K562 (cell line): ENCODE measurements around the gene CCDC78. TPM values are rescaled to one million over a fixed set of nuclear protein-coding genes. Genes with fewer than 3 reads are reported as not detected.
A peak's percentile ranks its signal among the peaks of the same experiment; 100 is the strongest.

Experiments
- HINFP ChIP-seq: fragments of 450-650 bp; conservative IDR thresholded peaks from 2 replicates; pipeline ENCODE4 v1.6.1; 2016; ENCODE audit warnings: missing genetic modification characterization, low read depth, mild to moderate bottlenecking, control low read depth, missing compliant biosample characterization
- KDM5B ChIP-seq: fragments of 200-600 bp; sonication (generic); IDR thresholded peaks from 2 replicates; pipeline ENCODE4 v1.6.1; 2012; ENCODE audit warnings: low read depth, mild to moderate bottlenecking, moderate library complexity, low read length, control low read depth, inconsistent platforms; ENCODE audit not compliant: insufficient replicate concordance
- MAZ ChIP-seq, 2 experiments: fragments of 450-650 bp in 1 of 2; sonication (generic) in 1 of 2; formaldehyde crosslinking; IDR thresholded peaks in 1 of 2; conservative IDR thresholded peaks in 1 of 2; 2 replicates each; pipeline versions ENCODE4 v1.4.0 to v1.5.0; 2020; ENCODE audit warnings: mild to moderate bottlenecking in 1 of 2, missing genetic modification reagents in 1 of 2
- POLR2G ChIP-seq: fragments of 200-400 bp; formaldehyde crosslinking; IDR thresholded peaks from 2 replicates; pipeline ENCODE4 v1.6.1; 2017; ENCODE audit warnings: low read depth, mild to moderate bottlenecking, antibody characterized with exemption, low read length, moderate library complexity
- RB1 ChIP-seq: fragments of 450-650 bp; IDR thresholded peaks from 2 replicates; pipeline ENCODE4 v1.6.1; 2017; ENCODE audit warnings: low read depth, mild to moderate bottlenecking
- RBM22 ChIP-seq: fragments of 200-400 bp; formaldehyde crosslinking; IDR thresholded peaks from 2 replicates; pipeline ENCODE4 v1.6.1; 2018; ENCODE audit warnings: low read length, low read depth; ENCODE audit not compliant: poor library complexity, severe bottlenecking
- RBM25 ChIP-seq: fragments of 200-400 bp; formaldehyde crosslinking; IDR thresholded peaks from 2 replicates; pipeline ENCODE4 v1.6.1; 2018; ENCODE audit warnings: low read length, low read depth, moderate library complexity; ENCODE audit not compliant: severe bottlenecking
- RBM39 ChIP-seq: fragments of 200-400 bp; formaldehyde crosslinking; optimal IDR thresholded peaks from 2 replicates; pipeline ENCODE3; 2018; ENCODE audit warnings: low read depth, low read length
- RCOR1 ChIP-seq, 2 experiments: IDR thresholded peaks; 2 replicates each; pipeline ENCODE4 v1.6.1; 2012; ENCODE audit warnings: low read depth in 2 of 2, low read length in 2 of 2, borderline replicate concordance in 1 of 2, improper control_type of control experiment in 1 of 2
- RERE ChIP-seq: sonication (generic); formaldehyde crosslinking; IDR thresholded peaks from 2 replicates; pipeline ENCODE4 v1.8.0; 2023; ENCODE audit warnings: missing genetic modification reagents, mild to moderate bottlenecking, borderline replicate concordance
- SETDB1 ChIP-seq: IDR thresholded peaks from one replicate; pipeline ENCODE4 v1.6.1; 2012; ENCODE audit warnings: low read length, control low read depth, inconsistent platforms
- SUPT5H ChIP-seq: fragments of 450-650 bp; IDR thresholded peaks from 2 replicates; pipeline ENCODE4 v1.6.1; 2016
- ZBTB33 ChIP-seq: sonication (generic); formaldehyde crosslinking; IDR thresholded peaks from 2 replicates; pipeline ENCODE4 v1.8.1; 2023; ENCODE audit warnings: mild to moderate bottlenecking, missing genetic modification reagents
- ZFX ChIP-seq: sonication (generic); formaldehyde crosslinking; IDR thresholded peaks from 2 replicates; pipeline ENCODE4 v1.8.0; 2022; ENCODE audit warnings: mild to moderate bottlenecking, missing genetic modification reagents, moderate library complexity
- ZNF239 ChIP-seq: fragments of 250-450 bp; sonication (Bioruptor Pico); IDR thresholded peaks from 2 replicates; pipeline ENCODE4 v1.4.0; 2020; ENCODE audit warnings: mild to moderate bottlenecking
- ZNF316 ChIP-seq: fragments of 450-650 bp; IDR thresholded peaks from 2 replicates; pipeline ENCODE4 v1.6.1; 2016
- polyA plus RNA-seq, 8 experiments: library from polyadenylated mRNA; depleted of rRNA in 4 of 8; stranded (reverse) in 5 of 8; unstranded in 3 of 8; fragments of >200 nt; fragmentation: Nextera tagmentation in 2 of 8; fragmentation: Illumina TruSeq in 1 of 8; extraction: Ambion mirVana in 2 of 8; extraction: Trizol in 1 of 8; gene quantifications; 2 replicates each; pipeline versions ENCODE4 v1.2.1 to v1.2.3, GENCODE V29; 2011 to 2014; ENCODE audit warnings: inconsistent platforms in 1 of 8, missing spikeins in 1 of 8
- total RNA-seq, 7 experiments: library from RNA; depleted of rRNA in 6 of 7; stranded (reverse); fragments of >200 nt in 6 of 7; fragmentation: Illumina TruSeq in 2 of 7; extraction: Trizol in 2 of 7; gene quantifications; 2 replicates each; pipeline versions ENCODE4 v1.2.1 to v1.2.3, GENCODE V29; 2011 to 2021; ENCODE audit warnings: low replicate concordance in 1 of 7

The CCDC78 gene
- total and polyA plus RNA-seq, 9 of the 15 experiments (the other 6 are each of a cell fraction or from before 2014, with no cell fraction given) = 0.24 to 17.7 (median 2.9) TPM

GRCh38 chr16:722835-723633 lies 3.2 kb downstream of the CCDC78 start (continued):
- TF ChIP-seq MAZ (CRISPR knock-in tag; conservative IDR thresholded peaks at IDR 0.05 in 1 of 2, IDR thresholded peaks at IDR 0.05 in 1 of 2) (peak in 1 of 2 experiments; percentile 36; a peak in 1 of 4 replicates), HINFP (tag) (no peak), RBM22 (no peak), RBM39 (no peak), KDM5B (no peak), ZNF316 (peak; percentile 78), ZNF239 (CRISPR knock-in tag) (no peak), RB1 (no peak), RERE (no peak), ZBTB33 (CRISPR knock-in tag) (peak; percentile 62), RBM25 (peak; percentile 69), RCOR1 (IDR thresholded peaks at IDR 0.05; ENCODE audit: borderline replicate concordance in 1 of 2, low read depth in 2 of 2, low read length in 2 of 2) (peak in 1 of 2 experiments; percentile 9; a peak in 1 of 4 replicates), POLR2G (peak; percentile 60; the same call in 1 of the 2 replicates), SETDB1 (no peak), ZFX (no peak), SUPT5H (no peak; the same call in 1 of the 2 replicates)
